ENCODE measurements around the gene TMEM176A. TPM values are rescaled to one million over a fixed set of nuclear protein-coding genes. Genes with fewer than 3 reads are reported as not detected.
A peak's percentile ranks its signal among the peaks of the same experiment; 100 is the strongest.
"Not testable (repeated sequence)": the region's sequence is repeated elsewhere in the genome, so short reads cannot be mapped to it uniquely, and the experiment has no call there.

The TMEM176A gene, protein sequence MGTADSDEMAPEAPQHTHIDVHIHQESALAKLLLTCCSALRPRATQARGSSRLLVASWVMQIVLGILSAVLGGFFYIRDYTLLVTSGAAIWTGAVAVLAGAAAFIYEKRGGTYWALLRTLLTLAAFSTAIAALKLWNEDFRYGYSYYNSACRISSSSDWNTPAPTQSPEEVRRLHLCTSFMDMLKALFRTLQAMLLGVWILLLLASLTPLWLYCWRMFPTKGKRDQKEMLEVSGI
- 0.34 TPM in 1 of 2 replicates, not detected in the other for total RNA-seq (2014; rRNA removed; shearing (Covaris generic))

DNA sequence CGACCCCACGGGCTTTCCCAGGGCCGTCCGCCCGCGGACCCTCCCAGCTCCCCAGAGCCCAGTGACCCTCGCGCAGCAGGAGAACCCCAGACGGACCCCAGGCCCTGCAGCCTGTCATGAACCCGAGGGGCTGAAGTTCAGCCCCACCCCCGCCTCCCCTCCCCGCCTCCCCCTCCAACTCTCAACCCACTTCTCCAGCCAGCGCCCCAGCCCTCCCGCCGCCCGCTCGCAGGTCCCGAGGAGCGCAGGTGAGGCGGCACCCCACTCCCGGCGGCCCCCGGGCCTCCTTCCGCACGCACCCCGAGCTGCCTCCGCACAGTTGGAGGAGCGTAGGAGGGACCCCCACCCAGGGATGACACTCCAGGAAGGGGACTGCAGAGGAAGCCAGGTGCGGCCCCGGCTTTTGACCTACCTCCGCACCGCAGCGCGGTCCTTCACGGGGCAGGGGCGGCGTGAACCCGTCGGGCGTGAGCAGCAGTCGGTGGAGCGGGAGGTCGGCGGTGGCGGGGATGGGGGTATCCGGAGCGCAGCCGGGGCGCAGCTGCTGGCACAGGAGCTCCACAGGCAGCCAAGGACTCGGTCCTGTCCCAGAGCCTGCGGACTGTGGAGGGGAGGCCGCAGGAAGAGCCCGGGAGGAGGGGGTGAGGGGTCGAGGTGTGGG is at the start of gene TMEM176A:
TMEM176A (plus strand) TSS at position 189 of the 661 bp plus-strand sequence. CDS start 782 bp downstream, outside the sequence.
- DNase-seq (ENCODE audit: low read depth): no peak

- no peak for DNase-seq (ENCODE audit: low read depth)
Observed at GRCh38 chr7:150751702-150752101, 48.9 kb upstream of the TMEM176A start.

GRCh38 chr7:150753239-150753638 is 47.3 kb upstream of the TMEM176A start:
- no peak for DNase-seq (ENCODE audit: low read depth)

- peak; percentile 18 for DNase-seq (ENCODE audit: low read depth)
Observed at GRCh38 chr7:150753826-150754603, 46.6 kb upstream of the TMEM176A start.

DNA sequence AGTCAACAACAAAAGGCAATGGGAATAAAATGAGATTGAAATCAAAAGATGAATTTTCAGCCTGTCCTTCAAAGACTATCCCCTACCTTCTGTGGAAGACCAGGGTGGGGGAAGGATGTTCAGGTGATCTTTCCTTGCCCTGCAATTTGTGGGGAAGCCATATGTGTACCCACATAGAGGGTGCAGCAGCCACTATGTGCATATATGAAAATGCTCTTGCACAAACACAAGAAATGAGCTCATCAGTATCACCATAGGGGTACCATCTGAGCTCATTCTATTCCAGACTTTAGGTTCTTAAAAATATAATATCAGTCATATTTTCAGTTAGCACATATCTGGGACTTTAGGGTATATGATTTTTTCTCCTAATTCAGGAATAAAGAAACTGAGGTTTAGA is 45.6 kb upstream of the TMEM176A start:
- DNase-seq (ENCODE audit: low read depth): no peak

GRCh38 chr7:150755473-150756099 is 45.0 kb upstream of the TMEM176A start:
- DNase-seq (ENCODE audit: low read depth): peak; percentile 8

- no peak for DNase-seq (ENCODE audit: low read depth)
Observed at GRCh38 chr7:150756166-150756565, 44.4 kb upstream of the TMEM176A start.

DNA sequence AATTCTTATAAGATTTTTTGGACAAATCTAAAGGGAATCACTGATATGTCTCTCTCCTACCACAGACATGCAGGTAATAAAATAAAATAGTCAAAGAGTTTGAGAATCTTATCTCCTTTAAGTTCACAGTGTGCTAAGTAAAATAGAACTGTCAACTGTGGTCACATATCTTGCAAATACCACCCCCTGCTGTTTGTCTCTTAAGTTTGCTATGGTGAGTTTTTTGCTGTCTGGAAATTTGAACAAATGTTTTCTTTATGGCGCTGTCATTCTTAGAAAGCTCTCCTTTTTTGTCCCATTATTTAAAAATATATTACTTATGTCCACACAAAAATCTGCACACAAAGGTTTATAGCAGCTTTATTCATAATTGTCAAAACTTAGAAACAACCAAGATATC is 43.7 kb upstream of the TMEM176A start:
- DNase-seq (ENCODE audit: low read depth): peak; percentile 9

GRCh38 chr7:150759479-150759878 is 41.1 kb upstream of the TMEM176A start:
- no peak for DNase-seq (ENCODE audit: low read depth)

DNA sequence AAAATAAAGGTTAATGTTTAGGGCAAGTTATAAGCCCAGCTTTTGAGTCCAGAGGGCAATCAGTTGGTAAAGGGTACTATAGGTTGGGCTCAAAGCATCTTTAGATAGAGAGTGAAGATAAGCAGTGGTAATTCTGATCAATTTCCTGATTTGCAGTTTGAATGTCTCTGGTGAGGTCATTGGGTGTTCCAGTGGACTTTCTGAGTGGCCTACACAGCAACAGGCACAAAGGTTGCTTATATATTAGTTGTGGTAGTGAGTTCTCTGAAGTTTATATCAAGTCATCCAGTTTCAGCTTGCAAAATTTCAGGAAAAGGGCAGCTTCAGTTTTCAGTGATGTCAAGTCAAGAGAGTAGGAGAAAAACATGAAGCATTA is 34.2 kb upstream of the TMEM176A start:
- no peak for DNase-seq (ENCODE audit: low read depth)

GRCh38 chr7:150769768-150770167 is 30.8 kb upstream of the TMEM176A start:
- no peak for DNase-seq (ENCODE audit: low read depth)

DNA sequence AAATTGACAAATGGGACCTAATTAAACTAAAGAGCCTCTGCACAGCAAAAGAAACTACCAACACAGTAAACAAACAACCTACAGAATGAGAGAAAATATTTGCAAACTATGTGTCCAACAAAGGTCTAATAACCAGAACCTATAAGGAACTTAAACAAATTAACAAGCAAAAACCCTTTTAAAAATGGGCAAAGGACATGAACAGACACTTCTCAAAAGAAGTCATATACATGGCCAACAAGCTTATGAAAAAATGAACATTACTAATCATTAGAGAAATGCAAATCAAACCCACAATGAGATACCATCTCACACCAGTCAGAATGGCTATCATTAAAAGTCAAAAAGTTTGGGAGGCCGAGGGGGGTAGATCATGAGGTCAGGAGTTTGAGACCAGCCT is 26.4 kb upstream of the TMEM176A start:
- DNase-seq (ENCODE audit: low read depth): not testable (repeated sequence)

- no peak for DNase-seq (ENCODE audit: low read depth)
Observed at GRCh38 chr7:150778014-150778737, 22.4 kb upstream of the TMEM176A start.

GRCh38 chr7:150778738-150779301 is 21.7 kb upstream of the TMEM176A start:
- peak; percentile 60 for DNase-seq (ENCODE audit: low read depth)

DNA sequence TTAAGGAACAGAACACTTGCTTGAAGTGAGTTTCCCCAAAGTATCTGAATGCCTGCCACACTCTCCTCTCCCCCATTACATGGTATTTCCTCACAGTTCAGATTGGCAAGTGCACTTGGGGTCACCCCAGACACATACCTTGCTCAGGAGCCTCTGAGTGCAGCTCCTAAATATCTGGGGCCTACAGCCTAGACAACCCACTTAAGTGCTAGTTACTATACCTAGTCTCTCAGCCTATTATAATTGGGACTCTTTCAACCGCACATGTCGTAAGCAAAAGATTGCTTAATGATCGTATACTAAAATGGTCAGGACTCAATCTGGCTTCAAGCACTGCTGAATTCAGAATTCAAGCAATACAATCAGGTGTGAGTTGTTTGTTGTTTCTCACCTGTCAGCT is 20.3 kb upstream of the TMEM176A start:
- DNase-seq (ENCODE audit: low read depth): no peak

- DNase-seq (ENCODE audit: low read depth): no peak
Observed at GRCh38 chr7:150781103-150781502, 19.5 kb upstream of the TMEM176A start.

DNA sequence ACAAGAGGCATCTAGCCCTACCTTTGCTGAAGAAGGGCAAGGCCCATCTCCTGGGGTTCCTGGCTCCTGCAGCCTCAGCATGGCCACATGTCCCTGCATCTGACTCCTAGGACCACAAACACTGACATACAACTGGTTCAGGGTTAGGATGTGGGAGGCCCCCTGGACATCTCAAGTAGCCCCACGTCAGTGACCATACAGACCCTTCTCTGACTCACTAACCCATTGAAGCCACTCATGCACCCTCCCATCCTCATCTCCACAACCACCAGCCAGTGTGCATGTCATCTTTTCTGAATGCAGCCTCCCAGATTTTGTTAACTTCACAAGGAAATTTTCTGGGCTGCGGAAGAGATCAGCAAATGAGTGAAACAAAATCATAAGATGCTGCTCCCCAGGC is 18.6 kb upstream of the TMEM176A start:
- no peak for DNase-seq (ENCODE audit: low read depth)

- DNase-seq (ENCODE audit: low read depth): no peak
Observed at GRCh38 chr7:150784120-150784736, 16.3 kb upstream of the TMEM176A start.

DNA sequence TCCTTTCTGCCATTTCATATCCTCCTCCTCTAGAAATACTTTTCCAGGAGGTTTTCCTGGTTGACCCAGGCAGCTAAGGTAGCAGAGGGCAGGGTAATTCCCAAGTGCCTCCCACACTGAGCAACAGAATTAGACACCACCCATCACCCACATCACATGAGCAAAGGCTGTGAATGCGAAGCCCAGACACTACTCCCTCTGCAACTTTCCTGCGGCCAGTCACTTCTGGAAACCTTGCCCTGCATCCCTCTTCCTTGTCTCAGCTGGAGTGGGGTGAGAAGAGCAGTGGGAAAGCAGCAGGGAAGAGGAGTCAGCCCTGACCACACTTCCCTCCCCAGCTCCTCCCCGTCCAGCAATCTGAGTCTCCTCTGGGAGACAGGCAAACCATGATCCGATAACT is 15.6 kb upstream of the TMEM176A start:
- DNase-seq (ENCODE audit: low read depth): no peak

DNA sequence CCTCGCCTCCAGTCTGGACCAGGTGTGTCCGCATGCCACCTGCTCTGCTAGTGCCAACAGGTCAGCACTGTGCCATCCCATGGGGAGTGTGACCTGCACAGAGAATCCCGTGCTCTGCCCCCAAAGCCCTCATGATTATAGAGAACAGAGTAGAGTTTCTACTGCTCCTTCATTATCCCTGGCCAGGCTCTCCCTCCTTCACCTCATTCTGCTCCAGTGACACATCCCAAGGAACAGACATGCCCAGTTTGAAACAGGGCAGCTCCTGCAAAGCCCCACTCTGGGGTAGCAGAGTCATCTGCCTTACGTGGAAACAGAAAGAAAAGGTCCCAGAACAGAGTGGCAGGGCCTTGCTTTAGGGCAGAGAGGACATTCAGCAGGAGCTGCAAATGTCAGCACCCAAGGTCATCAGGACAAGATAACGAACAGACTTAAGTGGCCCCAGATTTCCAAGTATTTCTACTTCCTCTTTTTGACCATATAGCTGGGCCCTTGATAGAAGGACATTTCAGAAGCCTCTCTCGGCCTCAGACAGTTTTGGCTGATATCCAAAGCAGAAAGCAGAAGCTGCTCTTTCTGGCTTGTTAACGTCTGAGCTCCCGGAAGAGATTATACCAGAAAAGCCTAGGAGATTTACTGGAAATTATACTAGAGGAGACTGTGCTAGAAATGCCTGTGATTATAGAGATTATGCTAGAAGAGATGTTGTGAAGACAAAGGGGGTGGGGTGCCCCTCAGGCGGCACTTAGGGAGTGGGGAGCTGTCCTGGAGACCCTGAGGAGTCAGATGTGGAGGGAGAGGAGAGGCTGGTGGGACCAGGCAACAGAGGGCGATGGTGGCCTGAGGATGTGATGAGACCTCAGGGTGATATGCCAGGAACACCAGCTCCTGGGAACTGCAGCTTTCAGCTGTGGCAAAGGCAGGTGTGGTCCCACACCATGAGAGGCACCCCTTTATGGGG is 13.0 kb upstream of the TMEM176A start:
- DNase-seq (ENCODE audit: low read depth): no peak

Data from M059J (cell line).